Epithelial cell of proximal tubule (primary cell): ENCODE data around the gene ABCA4. TPM values are rescaled to one million over a fixed set of nuclear protein-coding genes. Genes with fewer than 3 reads are reported as not detected.

Experiments
- DNase-seq: peaks from one replicate; pipeline ENCODE4 v3.0.0-alpha.2; 2011; ENCODE audit warnings: low read depth
- H3K4me3 ChIP-seq: 2 replicates; pipeline ENCODE4 v1.5.1; 2011; ENCODE audit warnings: low read depth, mild to moderate bottlenecking, low read length
- total RNA-seq: library from RNA; depleted of rRNA; stranded (reverse); fragments of >200 nt; gene quantifications from 2 replicates; pipeline ENCODE4 v1.2.3, GENCODE V29; 2015
- TF ChIP-seq, protein P1 (sequence below): conservative IDR thresholded peaks from 2 replicates; pipeline ENCODE4 v1.5.1; 2012; ENCODE audit warnings: low read depth, mild to moderate bottlenecking, low read length

The ABCA4 gene
- total RNA-seq, 1 donor from 2014 or later: not detected

GRCh38 chr1:94110946-94111740 is 9.8 kb downstream of the ABCA4 start:
- no peak for DNase-seq
- no peak overlapping the region for H3K4me3 ChIP-seq
- TF ChIP-seq, protein P1, sequence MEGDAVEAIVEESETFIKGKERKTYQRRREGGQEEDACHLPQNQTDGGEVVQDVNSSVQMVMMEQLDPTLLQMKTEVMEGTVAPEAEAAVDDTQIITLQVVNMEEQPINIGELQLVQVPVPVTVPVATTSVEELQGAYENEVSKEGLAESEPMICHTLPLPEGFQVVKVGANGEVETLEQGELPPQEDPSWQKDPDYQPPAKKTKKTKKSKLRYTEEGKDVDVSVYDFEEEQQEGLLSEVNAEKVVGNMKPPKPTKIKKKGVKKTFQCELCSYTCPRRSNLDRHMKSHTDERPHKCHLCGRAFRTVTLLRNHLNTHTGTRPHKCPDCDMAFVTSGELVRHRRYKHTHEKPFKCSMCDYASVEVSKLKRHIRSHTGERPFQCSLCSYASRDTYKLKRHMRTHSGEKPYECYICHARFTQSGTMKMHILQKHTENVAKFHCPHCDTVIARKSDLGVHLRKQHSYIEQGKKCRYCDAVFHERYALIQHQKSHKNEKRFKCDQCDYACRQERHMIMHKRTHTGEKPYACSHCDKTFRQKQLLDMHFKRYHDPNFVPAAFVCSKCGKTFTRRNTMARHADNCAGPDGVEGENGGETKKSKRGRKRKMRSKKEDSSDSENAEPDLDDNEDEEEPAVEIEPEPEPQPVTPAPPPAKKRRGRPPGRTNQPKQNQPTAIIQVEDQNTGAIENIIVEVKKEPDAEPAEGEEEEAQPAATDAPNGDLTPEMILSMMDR: no peak

- no peak for DNase-seq
- no peak overlapping the region for H3K4me3 ChIP-seq
- TF ChIP-seq, protein P1: no peak
Measured at GRCh38 chr1:94110021-94110761, 10.8 kb downstream of the ABCA4 start.

- no peak overlapping the region for H3K4me3 ChIP-seq
- no peak for DNase-seq
- TF ChIP-seq, protein P1: no peak
Measured at GRCh38 chr1:94109478-94109877, 11.5 kb downstream of the ABCA4 start.

- no peak overlapping the region for H3K4me3 ChIP-seq
- TF ChIP-seq, protein P1: no peak
- no peak for DNase-seq
Measured at GRCh38 chr1:94107141-94107540, 13.8 kb downstream of the ABCA4 start.

- TF ChIP-seq, protein P1: no peak
- DNase-seq: no peak
- no peak overlapping the region for H3K4me3 ChIP-seq
Measured at GRCh38 chr1:94106716-94107115, 14.2 kb downstream of the ABCA4 start.

DNA sequence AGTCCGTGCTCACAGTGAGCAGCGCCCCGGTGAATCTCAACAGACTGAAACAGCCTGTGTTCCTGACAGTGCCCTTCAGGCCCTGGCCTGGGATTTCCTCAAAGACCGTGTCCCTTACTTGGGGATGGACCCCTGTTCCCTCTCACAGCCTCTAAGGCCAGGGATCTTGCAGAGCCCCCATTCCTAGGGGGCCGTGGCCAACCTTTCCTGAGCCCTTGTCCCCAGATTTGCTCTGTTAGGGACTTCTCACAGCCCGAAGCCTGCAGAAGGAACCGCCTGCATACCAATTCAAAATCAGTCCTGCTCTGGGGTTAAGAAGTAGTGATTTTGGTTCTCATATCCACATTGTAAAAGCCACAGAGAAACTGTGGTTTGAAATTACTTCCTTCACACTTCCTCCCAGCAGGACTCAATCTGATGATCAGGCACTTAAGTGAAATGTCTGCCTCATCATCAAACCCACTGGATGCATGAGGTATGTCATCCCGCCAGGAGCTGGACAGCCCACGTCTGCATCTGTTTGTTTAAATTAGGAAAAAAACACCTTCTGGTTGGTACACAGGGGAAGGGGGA is 14.9 kb downstream of the ABCA4 start:
- no peak overlapping the region for H3K4me3 ChIP-seq
- DNase-seq: no peak
- TF ChIP-seq, protein P1: no peak
